Measurements from ENCODE around the gene PPP1R14B. TPM values are rescaled to one million over a fixed set of nuclear protein-coding genes. Genes with fewer than 3 reads are reported as not detected.

Gene PPP1R14B
- total and polyA plus RNA-seq, 2 of the 13 experiments (the other 11 are each of a cell fraction or from before 2014, with no cell fraction given), result 110 to 148 TPM

- TF ChIP-seq PRDM15 (CRISPR knock-in tag; IDR thresholded peaks at IDR 0.05) (no peak), ZMYM3 (CRISPR knock-in tag; IDR thresholded peaks at IDR 0.05) (peak; percentile 94), ZSCAN30 (CRISPR knock-in tag; IDR thresholded peaks at IDR 0.05) (no peak)
These were observed 3.0 kb upstream of the PPP1R14B start (continued) for GRCh38 chr11:64249563-64250414.

- POLR2A ChIA-PET, result interaction anchor here (1.4 to 8.3 kb wide), 4 partner anchors 19 to 69 kb away, joined by 3 to 113 read pairs (median 12); partner anchors contain the start of genes PRDX5 and TRMT112
- in situ Hi-C loops (cut with HindIII; ENCODE audit: extremely low pct_ligation_motif_present, low pct_unique_long_range_greater_than_20kb), result no loop called here
- TF ChIP-seq KDM2A (CRISPR knock-in tag; IDR thresholded peaks at IDR 0.05; ENCODE audit: borderline replicate concordance, low read depth), result 0 out of 2 replicates have a peak, but pooled peaks have one; percentile 24
- 0 out of 2 replicates have a peak, but pooled peaks have one; percentile 1 for TF ChIP-seq ZNF598 (CRISPR knock-in tag; IDR thresholded peaks at IDR 0.05; ENCODE audit: borderline replicate concordance)
- no peak for TF ChIP-seq ATF2 (CRISPR knock-in tag; IDR thresholded peaks at IDR 0.05)
These were observed 2.3 kb upstream of the PPP1R14B start for GRCh38 chr11:64249038-64249437.

More at GRCh38 chr11:64249038-64249437, 2.3 kb upstream of the PPP1R14B start:
- BruUV-seq (replicated peaks), result no TSS peak
- H3K27ac ChIP-seq (ENCODE audit: extremely low read length, insufficient read depth, low read length), result no peak overlapping the region
- ATAC-seq (no peak), DNase-seq (ENCODE audit: low spot score) (no peak), FAIRE-seq (no peak)
- H3K4me3 ChIP-seq (replicated peaks in 1 of 3; ENCODE audit: insufficient read depth in 1 of 3, low read depth in 2 of 3, low read length in 3 of 3), result peak overlapping the region in 1 of 3 experiments; percentile 89; a peak in 1 of 6 replicates
- H3K4me2 ChIP-seq (ENCODE audit: low read depth, low read length), result peak overlapping the region; percentile 100
- no peak overlapping the region for H2AFZ ChIP-seq (ENCODE audit: low read length)
- H3K9me3 ChIP-seq (ENCODE audit: low read length), result no peaks in the 10 kb centered on the region
- peaks cover 62% of the 10 kb centered on the region for H3K4me1 ChIP-seq (ENCODE audit: insufficient read depth, low read length)
- H3K79me2 ChIP-seq (ENCODE audit: insufficient read depth, low read length), result peaks cover 20% of the 10 kb centered on the region
- H4K20me1 ChIP-seq (ENCODE audit: insufficient read depth, low read length), result no peaks in the 10 kb centered on the region
- intact Hi-C loops (cut with micrococcal nuclease; ENCODE audit: unreplicated experiment), result loop anchor here (5.0 kb wide), 1 partner anchor 53 kb away; the partner anchor contains the start of gene CATSPERZ
- no peaks in the 10 kb centered on the region; a peak in 1 of 5 replicates for H3K27me3 ChIP-seq (ENCODE audit: control insufficient read depth in 1 of 2, insufficient read depth in 2 of 2, low read length in 2 of 2)
- no peak overlapping the region for H3K9ac ChIP-seq (ENCODE audit: insufficient read depth, low read depth, low read length)
- CTCF ChIA-PET (ENCODE audit: low intra/inter-chr PET ratio, low total read pairs), result no interaction called here
- peaks cover 0 to 3% of the 10 kb centered on the region in 2 experiments; a peak in 1 of 5 replicates for H3K36me3 ChIP-seq (replicated peaks in 1 of 2; ENCODE audit: control insufficient read depth in 1 of 2, insufficient read depth in 2 of 2, low read length in 2 of 2)
- 49% methylated on average over 4 of the region's 4 CpGs for WGBS (ENCODE audit: low lambda C conversion rate)

Measured in HepG2 (cell line).